HG03432 (cell line): ENCODE measurements around the gene OR1F1.
A peak's percentile ranks its signal among the peaks of the same experiment; 100 is the strongest.
"Not testable (repeated sequence)": the region's sequence is repeated elsewhere in the genome, so short reads cannot be mapped to it uniquely, and the experiment has no call there.

ENCODE experiments used
- ATAC-seq: cut with Tn5 transposase; IDR thresholded peaks from one replicate; pipeline ENCODE4 v1.9.1; 2021; ENCODE audit warnings: mild to moderate bottlenecking, moderate library complexity; ENCODE audit not compliant: unreplicated experiment

OR1F1 gene

GRCh38 chr16:3150346-3151218 lies 37.4 kb upstream of the OR1F1 start:
- ATAC-seq = peak; percentile 73

- ATAC-seq = no peak
Measured at GRCh38 chr16:3152027-3152276, 36.1 kb upstream of the OR1F1 start.

DNA sequence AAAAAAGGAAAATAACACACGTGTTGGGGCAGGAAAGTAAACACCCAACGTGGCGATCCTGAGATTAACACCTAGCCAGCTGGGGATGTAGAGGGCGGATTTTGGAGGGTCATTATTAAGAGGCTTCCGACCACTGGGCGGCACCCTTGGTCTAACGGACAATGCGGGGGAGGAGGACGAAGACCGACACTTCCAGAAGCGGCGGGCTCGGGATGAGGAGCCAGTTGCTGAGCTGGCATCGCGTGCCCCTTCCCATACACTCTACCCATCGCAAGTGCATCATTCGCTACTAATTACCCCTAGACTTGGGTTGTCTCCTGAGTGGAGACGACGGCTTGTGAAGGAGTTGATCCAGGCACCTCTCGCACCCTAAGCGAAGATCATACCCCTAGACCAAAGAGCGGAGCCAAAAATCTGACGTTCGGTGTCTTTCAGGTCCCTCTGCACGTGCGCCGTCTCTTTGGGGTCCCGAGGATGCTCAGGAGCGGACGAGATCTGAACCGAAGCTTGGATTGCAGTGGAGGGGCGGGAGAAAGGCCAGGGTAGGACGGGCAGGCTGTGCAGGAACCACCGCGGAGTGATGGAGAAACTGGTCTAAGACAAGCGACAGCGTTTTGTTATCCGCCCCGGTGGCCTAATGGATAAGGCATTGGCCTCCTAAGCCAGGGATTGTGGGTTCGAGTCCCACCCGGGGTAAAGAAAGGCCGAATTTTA lies 35.6 kb upstream of the OR1F1 start:
- ATAC-seq = no peak

- ATAC-seq = no peak
Measured at GRCh38 chr16:3152991-3153368, 35.0 kb upstream of the OR1F1 start.

GRCh38 chr16:3155181-3155580 lies 32.8 kb upstream of the OR1F1 start:
- ATAC-seq = no peak

- ATAC-seq = no peak
Measured at GRCh38 chr16:3155972-3156371, 32.0 kb upstream of the OR1F1 start.

DNA sequence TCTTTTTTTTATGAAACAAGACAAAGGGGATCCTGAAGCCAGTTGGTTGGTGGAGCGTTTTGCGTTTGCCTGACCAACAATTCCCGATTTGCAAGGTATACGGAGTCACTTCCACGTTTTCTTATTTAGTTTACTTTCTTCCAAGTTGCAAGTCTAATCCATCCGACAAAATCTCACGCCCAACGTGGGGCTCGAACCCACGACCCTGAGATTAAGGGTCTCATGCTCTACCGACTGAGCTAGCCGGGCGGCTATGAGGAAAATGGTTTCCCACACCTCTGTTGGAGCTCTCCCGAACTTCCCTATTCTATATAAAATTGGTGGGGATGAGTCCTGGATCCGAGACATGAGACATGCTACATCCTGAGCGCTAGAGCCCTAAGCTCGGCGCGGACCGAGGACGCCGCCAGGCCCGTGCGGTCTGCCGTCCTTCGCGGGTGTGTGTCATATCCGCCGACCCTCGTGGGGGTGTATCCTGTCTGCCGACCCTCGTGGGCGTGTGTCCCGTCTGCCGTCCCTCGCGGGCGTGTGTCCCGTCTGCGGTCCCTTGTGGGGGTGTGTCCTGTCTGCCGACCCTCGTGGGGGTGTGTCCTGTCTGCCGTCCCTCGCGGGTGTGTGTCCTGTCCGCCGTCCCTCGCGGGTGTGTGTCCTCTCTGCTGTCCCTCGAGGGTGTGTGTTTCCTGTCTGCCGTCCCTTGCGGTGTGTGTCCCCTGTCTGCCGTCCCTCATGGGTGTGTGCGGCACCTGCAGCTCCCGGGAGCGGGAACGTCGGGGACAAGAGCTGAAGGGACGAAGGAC lies 30.6 kb upstream of the OR1F1 start:
- ATAC-seq = no peak

DNA sequence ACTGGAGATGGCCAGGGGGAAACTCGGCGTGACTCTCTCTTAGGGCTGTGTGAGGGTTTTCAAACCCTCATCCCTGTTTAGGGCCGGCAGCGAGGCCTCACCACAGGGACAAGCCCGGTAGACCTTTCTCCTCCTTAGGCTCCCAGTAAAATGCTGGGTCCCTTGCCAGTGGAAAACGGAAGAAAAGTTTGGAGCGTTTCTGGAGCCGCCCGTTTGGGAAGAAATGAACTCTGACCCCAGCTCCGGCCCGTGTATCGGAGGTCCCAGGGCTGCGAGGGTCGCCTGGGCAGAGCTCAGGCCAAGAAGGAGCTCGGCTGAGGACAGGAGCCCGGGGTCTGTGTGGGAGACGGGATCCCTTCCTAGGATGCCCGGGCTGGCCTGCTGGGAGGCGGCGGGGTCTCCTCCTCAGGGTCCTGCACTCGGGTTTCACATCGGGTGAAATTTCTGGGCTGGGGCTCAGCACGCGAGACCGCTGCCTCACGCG lies 29.9 kb upstream of the OR1F1 start:
- ATAC-seq = peak; percentile 10

- peak; percentile 48 for ATAC-seq
Measured at GRCh38 chr16:3158510-3159314, 29.3 kb upstream of the OR1F1 start.

DNA sequence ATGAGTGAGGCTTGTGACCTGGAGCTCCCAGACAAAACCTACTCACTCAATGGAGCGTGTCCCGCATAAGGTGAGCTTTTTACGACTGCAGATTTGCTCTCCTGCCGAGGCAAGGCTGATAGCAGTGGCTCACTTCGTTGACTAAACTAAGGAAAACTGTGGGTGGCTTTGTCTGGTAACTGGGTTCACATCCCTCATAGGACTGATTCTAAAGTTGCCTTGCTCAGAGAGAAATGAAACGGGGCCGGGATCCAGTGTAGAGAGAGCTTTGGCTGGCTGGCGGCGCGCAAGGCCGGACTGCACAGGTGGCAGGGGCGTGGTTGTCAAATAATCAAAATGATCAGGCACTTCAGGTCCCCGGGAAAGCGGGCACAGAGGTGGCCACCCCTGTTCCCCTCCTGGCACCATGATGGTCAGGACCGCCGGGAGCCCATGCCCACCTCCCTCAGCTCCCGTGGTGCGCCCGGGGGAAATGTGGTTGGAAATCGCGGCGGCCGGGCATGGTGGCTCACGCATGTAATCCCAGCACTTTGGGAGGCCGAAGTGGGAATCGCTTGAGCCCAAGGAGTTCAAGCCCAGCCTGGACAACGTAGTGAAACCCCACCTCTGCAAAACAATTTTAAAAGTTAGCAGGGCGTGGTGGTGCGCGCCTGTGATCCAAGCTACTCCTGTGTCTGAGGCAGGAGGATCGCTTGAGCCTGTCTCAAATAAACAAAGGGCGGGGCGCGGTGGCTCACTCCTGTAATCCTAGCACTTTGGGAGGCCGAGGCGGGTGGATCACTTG lies 26.6 kb upstream of the OR1F1 start:
- ATAC-seq = no peak

GRCh38 chr16:3164121-3164991 lies 23.6 kb upstream of the OR1F1 start:
- no peak for ATAC-seq

DNA sequence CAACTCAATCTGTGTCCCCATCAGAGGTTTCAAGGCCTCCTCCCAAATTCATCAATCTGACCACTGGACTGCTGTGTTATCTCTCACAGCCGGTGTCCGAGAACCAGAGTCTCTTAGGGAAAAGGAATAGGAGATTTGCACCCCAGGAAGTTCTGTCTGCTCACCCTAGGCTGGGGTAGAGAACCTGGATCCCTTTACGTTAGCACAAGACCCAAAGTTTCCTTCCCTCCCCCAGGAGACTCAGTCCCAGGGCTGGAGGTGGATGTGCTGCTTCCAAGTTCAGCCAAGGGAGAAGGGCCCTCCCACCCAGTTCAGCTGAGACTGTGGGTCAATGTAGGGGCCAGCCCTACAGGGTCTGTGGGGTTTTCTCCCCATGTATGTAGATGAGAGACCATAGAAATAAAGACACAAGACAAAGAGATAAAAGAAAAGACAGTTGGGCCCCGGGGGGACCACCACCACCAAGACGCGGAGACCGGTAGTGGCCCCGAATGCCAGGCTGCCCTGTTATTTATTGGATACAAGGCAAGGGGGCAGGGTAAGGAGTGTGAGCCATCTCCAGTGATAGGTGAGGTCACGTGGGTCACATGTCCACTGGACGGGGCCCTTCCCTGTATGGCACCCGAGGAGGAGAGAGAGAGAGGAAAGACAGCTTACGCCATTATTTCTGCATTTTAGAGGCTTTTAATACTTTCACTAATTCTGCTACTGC lies 22.7 kb upstream of the OR1F1 start:
- ATAC-seq = no peak

- no peak for ATAC-seq
Measured at GRCh38 chr16:3166505-3166886, 21.5 kb upstream of the OR1F1 start.

- not testable (repeated sequence) for ATAC-seq
Measured at GRCh38 chr16:3168729-3169128, 19.3 kb upstream of the OR1F1 start.

DNA sequence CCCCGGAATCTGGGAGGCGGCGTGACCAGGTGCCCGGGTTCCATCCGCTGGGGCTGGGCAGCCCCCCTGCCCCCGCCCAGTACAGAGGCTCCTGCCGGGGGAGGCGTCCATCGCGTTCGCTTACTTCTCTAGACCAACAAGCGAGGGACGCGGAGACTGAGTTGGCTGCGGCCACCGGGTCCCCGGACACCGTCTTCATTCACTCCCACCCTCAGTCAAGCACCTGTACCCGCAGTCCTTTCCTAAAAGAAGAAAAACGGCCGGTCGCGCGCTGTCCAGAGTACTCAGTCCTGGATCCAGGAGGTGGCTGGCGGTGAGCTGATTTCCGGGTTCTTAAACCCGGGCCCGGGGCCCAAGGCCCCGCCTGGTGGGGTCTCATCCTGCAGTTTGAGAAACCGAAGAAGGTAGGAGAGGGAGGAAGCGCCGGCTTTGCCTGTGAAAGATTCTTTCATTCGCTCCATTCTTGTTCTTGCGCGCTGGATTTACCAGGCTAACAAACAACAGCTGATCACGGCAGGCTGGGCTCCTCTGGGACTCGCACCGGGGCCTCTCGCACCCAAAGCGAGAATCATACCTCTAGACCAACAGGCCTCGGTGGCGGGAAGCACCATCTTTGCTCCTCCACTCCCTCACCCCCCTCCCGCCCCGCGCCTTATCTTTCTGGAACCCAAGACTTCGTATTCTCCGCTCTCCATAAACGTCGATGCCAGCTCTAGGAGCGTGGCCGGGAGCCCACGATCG lies 17.4 kb upstream of the OR1F1 start:
- no peak for ATAC-seq

DNA sequence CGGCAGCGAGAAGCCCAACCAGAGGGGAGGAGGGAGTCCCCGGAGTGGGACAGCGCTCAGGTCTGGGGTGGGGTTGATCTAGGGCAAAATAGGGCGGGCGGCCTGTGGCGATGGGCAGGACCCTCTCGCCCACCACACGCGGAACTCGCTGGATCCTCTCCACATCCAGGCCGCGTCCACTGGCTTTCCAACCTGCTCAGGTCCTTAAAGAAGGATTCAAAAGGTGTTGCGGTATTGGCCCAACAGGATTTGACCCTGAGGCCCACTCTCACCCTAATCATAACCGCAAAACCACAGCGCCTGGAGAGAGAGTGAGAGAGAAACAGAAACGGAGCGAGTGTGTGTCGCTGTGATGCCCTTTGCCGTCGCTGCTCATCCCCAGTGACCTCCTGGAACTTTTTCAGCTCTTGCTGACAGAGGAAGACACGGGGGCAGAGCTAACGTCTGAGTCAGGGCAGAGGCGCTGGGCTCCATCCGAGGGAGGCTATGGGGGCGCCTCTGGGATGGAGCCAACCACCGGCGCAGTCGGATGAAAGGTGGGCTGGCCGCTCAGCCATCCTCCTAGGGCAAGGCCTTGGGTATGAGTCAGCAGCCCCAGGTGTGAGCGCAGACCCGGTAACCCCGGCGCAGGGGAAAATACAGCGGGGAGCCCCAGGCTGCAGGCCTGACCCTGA lies 16.7 kb upstream of the OR1F1 start:
- ATAC-seq = no peak
